Panc1 (cell line): ENCODE measurements around the gene OPN3.

Experiments used
- POLR2AphosphoS5 ChIP-seq: IDR thresholded peaks from 2 replicates; pipeline ENCODE4 v1.6.1; 2012; ENCODE audit warnings: mild to moderate bottlenecking, low read depth, low read length, moderate library complexity
- SIN3A ChIP-seq: IDR thresholded peaks from 2 replicates; pipeline ENCODE4 v1.6.1; 2012; ENCODE audit warnings: low read depth, mild to moderate bottlenecking, low read length, moderate library complexity, borderline replicate concordance; ENCODE audit not compliant: insufficient read depth
- TF ChIP-seq, protein P1 (sequence below): fragments of 450-650 bp; IDR thresholded peaks from 2 replicates; pipeline ENCODE4 v1.5.1; 2017; ENCODE audit warnings: mild to moderate bottlenecking

- TF ChIP-seq, protein P1, sequence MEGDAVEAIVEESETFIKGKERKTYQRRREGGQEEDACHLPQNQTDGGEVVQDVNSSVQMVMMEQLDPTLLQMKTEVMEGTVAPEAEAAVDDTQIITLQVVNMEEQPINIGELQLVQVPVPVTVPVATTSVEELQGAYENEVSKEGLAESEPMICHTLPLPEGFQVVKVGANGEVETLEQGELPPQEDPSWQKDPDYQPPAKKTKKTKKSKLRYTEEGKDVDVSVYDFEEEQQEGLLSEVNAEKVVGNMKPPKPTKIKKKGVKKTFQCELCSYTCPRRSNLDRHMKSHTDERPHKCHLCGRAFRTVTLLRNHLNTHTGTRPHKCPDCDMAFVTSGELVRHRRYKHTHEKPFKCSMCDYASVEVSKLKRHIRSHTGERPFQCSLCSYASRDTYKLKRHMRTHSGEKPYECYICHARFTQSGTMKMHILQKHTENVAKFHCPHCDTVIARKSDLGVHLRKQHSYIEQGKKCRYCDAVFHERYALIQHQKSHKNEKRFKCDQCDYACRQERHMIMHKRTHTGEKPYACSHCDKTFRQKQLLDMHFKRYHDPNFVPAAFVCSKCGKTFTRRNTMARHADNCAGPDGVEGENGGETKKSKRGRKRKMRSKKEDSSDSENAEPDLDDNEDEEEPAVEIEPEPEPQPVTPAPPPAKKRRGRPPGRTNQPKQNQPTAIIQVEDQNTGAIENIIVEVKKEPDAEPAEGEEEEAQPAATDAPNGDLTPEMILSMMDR = no peak
- TF ChIP-seq POLR2AphosphoS5 = no peak
- TF ChIP-seq SIN3A = no peak
These were observed 15.2 kb downstream of the OPN3 start for GRCh38 chr1:241624935-241625334.
